Measurements from ENCODE around the gene RNF168. TPM values are rescaled to one million over a fixed set of nuclear protein-coding genes. Genes with fewer than 3 reads are reported as not detected.

RNF168 gene
- total RNA-seq, 1 donor from 2014 or later: 25.1 TPM

DNA sequence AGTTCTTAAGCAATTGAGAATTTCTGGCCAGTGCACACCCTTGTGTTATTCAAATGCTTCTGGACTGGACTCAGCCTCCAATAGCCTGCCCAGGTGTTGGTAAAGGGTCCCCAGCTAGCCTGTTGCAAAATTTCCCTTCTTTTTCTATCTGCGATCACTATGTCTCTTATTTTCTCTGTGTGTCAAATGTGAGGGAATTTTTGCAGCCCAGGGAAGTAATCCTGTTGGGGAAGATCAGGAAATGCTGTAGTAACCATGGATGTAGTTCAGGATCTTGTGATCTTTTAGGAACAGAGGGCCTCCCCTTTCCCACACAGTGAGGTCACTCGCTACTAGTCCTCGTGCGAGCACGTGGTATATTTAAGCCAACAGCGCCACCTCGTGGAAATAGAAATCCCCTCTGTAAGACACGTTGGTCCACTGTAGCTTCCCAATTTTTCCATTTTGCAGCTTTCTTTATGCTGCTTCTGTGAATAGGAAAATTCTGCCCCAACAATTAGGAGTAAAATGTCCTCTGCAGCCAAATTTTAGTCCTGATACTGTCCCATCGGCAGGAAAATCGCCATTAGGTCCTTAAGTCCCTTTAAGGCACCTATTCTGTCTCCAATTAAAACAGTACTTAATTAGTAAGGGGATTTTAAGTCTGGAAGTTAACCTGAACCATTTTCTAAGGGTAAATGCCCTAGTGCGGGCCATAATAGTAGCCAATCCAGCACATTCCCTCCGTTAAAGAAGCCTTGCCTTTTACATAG, 15.6 kb upstream of the RNF168 start:
- Mint-ChIP-seq H3K36me3 (no peaks in the 10 kb centered on the region), H3K4me3 (no peak overlapping the region), H3K27ac (no peak overlapping the region), H3K9me3 (peaks cover 54% of the 10 kb centered on the region), H3K27me3 (ENCODE audit: insufficient read depth, low read depth) (peaks cover 10% of the 10 kb centered on the region), H3K4me1 (no peaks in the 10 kb centered on the region)
- peak; percentile 86 for DNase-seq (ENCODE audit: low spot score)
- Histone ChIP-seq H3K9me3 (ENCODE audit: low read depth) (peaks cover 14% of the 10 kb centered on the region), H3K9ac (no peak overlapping the region), H3K79me2 (ENCODE audit: low read depth) (no peaks in the 10 kb centered on the region), H3K4me3 (no peak overlapping the region), H3K4me2 (no peak overlapping the region), H3K4me1 (no peaks in the 10 kb centered on the region), H3K27ac (no peak overlapping the region), H3F3A (ENCODE audit: low read depth) (no peaks in the 10 kb centered on the region), H2AFZ (replicated peaks) (no peak overlapping the region), H4K20me1 (ENCODE audit: low read depth) (no peaks in the 10 kb centered on the region), H3K36me3 (no peaks in the 10 kb centered on the region), H3K27me3 (no peaks in the 10 kb centered on the region)
- TF ChIP-seq EZH2 (IDR thresholded peaks at IDR 0.05) (no peak), EZH2phosphoT487 (IDR thresholded peaks at IDR 0.05) (no peak)
- TF ChIP-seq, protein P1, sequence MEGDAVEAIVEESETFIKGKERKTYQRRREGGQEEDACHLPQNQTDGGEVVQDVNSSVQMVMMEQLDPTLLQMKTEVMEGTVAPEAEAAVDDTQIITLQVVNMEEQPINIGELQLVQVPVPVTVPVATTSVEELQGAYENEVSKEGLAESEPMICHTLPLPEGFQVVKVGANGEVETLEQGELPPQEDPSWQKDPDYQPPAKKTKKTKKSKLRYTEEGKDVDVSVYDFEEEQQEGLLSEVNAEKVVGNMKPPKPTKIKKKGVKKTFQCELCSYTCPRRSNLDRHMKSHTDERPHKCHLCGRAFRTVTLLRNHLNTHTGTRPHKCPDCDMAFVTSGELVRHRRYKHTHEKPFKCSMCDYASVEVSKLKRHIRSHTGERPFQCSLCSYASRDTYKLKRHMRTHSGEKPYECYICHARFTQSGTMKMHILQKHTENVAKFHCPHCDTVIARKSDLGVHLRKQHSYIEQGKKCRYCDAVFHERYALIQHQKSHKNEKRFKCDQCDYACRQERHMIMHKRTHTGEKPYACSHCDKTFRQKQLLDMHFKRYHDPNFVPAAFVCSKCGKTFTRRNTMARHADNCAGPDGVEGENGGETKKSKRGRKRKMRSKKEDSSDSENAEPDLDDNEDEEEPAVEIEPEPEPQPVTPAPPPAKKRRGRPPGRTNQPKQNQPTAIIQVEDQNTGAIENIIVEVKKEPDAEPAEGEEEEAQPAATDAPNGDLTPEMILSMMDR (IDR thresholded peaks at IDR 0.05): peak; percentile 64

DNA sequence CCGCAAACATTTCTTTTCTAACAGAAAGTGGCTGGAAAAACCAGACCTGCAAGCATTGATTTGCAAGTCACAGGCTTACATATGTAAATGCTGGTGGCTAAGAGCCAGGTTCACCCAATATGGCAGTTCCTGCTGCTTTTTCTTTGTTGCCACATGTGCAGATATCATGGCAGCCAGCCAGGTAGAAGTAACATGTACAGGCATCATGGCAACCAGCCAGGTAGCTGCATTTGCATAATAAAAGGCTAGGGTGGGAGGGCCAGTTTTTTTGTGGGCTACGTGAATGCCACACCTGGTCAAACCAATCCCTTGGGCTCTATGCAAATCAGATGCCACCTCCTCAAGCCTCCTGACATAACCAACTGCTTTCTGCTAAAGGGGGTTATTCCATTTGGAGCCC, 14.4 kb upstream of the RNF168 start:
- H3K9me3 Mint-ChIP-seq: peaks cover 55% of the 10 kb centered on the region
- Histone ChIP-seq H3K79me2 (ENCODE audit: low read depth) (no peaks in the 10 kb centered on the region), H3K4me2 (no peak overlapping the region), H3K9ac (no peak overlapping the region), H2AFZ (replicated peaks) (no peak overlapping the region), H3K4me1 (no peaks in the 10 kb centered on the region), H3K36me3 (no peaks in the 10 kb centered on the region), H3K27ac (no peak overlapping the region), H3K27me3 (no peaks in the 10 kb centered on the region), H3K9me3 (ENCODE audit: low read depth) (peaks cover 14% of the 10 kb centered on the region), H4K20me1 (ENCODE audit: low read depth) (no peaks in the 10 kb centered on the region), H3K4me3 (no peak overlapping the region), H3F3A (ENCODE audit: low read depth) (no peaks in the 10 kb centered on the region)
- no peak for TF ChIP-seq EZH2phosphoT487 (IDR thresholded peaks at IDR 0.05)
- TF ChIP-seq, protein P1 (IDR thresholded peaks at IDR 0.05): no peak
- H3K27ac Mint-ChIP-seq: no peak overlapping the region
- no peak overlapping the region for H3K4me3 Mint-ChIP-seq
- no peaks in the 10 kb centered on the region for H3K36me3 Mint-ChIP-seq
- H3K27me3 Mint-ChIP-seq (ENCODE audit: insufficient read depth, low read depth): peaks cover 6% of the 10 kb centered on the region
- no peaks in the 10 kb centered on the region for H3K4me1 Mint-ChIP-seq
- DNase-seq (ENCODE audit: low spot score): no peak

DNA sequence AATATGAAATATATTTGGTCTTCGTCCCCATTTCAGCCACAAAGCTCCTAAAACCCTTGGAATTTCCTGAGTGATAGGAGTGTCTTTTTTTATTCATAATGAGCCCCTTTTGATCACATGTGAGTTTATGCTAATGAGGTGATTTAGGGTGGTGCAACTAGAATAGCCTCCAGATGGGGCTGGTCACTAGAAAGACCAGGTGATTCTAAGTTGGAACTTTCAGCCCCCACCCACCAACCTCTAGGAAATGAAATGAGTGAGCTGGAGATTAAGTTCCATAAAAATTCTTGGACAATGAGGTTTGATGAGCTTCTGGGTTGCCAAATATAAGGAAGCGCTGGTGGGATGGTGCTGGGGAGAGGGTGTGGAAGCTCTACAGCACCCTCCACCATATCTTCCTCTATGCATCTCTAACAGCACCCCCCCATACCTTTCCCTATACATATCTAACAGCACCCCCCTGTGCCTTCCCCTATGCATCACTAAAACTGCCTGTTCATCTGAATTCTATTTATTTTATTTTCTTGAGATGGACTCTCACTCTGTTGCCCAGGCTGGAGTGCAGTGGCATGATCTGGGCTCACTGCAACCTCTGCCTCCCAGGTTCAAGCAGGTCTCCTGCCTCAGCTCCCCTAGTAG, 13.7 kb upstream of the RNF168 start:
- Histone ChIP-seq H3K4me2 (no peak overlapping the region), H3K27ac (no peak overlapping the region), H3K27me3 (no peaks in the 10 kb centered on the region), H3K9ac (no peak overlapping the region), H3K36me3 (no peaks in the 10 kb centered on the region), H4K20me1 (ENCODE audit: low read depth) (no peaks in the 10 kb centered on the region), H3K4me1 (no peaks in the 10 kb centered on the region), H3F3A (ENCODE audit: low read depth) (no peaks in the 10 kb centered on the region), H3K4me3 (no peak overlapping the region), H3K79me2 (ENCODE audit: low read depth) (no peaks in the 10 kb centered on the region), H2AFZ (replicated peaks) (no peak overlapping the region), H3K9me3 (ENCODE audit: low read depth) (peaks cover 14% of the 10 kb centered on the region)
- H3K4me1 Mint-ChIP-seq: no peaks in the 10 kb centered on the region
- peaks cover 50% of the 10 kb centered on the region for H3K9me3 Mint-ChIP-seq
- H3K27ac Mint-ChIP-seq: no peak overlapping the region
- DNase-seq (ENCODE audit: low spot score): no peak
- TF ChIP-seq EZH2 (IDR thresholded peaks at IDR 0.05) (no peak), EZH2phosphoT487 (IDR thresholded peaks at IDR 0.05) (no peak)
- TF ChIP-seq, protein P1 (IDR thresholded peaks at IDR 0.05): no peak
- H3K27me3 Mint-ChIP-seq (ENCODE audit: insufficient read depth, low read depth): peaks cover 6% of the 10 kb centered on the region
- no peaks in the 10 kb centered on the region for H3K36me3 Mint-ChIP-seq
- no peak overlapping the region for H3K4me3 Mint-ChIP-seq
